SK-N-DZ (cell line): ENCODE data around the gene ABCA7.

ENCODE experiments used
- DNase-seq: peaks from one replicate; pipeline ENCODE4 v3.0.0-alpha.2; 2015; ENCODE audit warnings: low spot score

Gene ABCA7

DNA sequence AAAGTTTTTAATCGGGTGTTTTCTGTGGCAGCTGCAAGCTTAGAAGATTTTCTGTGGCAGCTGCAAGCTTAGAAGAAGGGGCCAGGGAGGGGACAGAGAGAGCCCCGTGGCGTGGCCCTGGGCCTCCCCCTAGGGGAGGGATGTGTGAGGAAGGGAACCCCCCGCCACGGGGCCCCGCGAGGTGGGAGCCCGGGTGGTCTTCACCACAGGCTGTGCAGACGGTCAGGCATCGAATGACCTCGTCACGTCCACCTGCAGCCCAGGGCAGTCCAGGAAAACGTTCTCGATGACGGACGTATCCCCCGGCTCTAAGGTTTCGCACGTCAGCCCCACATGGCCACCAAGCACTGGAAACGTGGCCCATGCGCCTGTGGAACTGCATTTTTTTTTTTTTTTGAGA is 46.7 kb downstream of the ABCA7 start:
- DNase-seq, result no peak

DNA sequence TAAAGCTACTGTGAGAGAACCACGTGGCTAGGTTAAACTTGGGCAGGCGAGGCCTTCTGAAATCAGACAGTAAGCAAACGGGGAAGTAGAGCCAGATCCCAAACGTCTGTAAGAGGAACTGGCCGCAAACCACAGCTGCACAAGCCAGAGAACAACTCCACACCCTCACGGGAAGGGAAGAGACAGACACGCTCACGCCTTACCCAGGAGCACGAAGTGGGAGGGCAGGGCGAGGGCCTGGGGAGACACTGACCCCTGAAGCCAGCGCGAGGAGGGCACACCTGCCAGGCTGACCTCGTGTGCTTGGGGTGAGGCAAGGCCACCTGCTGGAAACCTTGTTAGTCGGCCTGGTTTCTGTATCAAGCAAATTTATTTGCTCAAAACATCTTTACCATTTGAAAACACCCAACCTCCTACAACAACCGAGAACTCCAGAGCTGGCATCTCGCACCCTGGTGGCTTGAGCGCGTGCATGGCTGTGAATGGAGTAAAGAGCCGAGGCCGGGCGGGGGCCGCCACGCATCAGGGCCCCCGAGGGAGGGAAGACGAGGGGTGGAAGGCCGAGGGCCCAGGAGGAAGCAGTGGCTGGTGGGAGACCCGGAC is 48.0 kb downstream of the ABCA7 start:
- no peak for DNase-seq

DNA sequence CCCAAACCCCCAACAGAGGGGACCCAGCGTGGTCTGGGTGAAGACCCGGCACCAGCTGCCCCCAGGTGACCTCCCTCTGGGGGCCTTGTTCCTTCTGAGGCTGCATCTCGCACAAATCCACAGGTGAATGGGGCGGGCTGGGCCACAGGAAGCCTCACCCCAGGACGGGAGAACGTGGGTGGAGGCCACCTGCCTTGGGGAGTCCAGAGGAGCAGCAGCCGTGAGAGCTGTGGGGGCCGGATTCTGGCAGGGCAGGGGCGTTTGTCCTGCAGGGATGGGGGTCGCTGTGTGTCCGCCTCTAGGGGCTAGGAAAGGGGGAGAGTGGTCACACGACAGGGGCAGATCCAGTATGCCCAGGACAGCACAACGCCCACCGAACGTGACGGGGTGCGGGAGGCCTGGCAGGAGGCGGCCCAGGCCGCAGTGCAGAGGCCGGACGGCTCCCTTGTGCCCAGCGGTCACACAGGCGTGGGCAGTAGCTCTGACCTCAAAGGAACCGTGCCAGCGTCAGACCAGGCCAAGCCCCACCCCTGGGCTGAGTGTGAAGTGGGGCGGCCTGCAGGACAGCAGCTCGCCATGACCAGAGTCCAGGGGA is 48.6 kb downstream of the ABCA7 start:
- DNase-seq, result no peak

DNA sequence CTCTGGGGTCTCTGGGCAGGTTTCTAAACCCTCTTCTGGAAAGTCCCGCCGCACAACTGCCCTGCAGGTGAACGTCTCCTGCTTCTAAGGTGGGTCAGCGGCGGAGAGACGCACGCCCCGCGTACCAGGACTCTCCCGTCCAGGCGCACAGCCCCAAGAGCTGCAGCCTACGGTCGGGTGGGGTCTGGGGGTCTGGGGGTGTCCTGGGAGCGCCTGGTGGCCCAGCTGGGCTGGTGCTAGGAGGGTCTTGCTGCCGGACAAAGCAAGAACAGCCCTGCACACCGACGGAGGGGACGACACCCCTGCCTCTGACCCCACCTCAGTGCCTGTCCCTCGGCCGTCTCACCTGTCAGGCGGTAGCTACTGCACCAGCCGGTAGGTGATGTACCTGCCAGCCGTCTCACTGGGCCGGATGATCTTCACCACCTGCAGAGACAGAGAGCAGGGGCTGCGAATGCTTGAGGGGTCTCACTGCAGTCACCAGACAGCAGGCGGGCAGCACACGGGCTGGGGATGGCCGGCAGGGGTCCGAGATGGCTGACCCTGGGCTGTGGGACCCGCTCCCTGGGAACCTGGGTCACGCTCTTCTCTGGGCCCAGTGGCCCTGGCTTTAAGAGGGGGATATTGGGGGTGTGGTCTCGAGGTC is 49.3 kb downstream of the ABCA7 start:
- DNase-seq, result no peak

DNA sequence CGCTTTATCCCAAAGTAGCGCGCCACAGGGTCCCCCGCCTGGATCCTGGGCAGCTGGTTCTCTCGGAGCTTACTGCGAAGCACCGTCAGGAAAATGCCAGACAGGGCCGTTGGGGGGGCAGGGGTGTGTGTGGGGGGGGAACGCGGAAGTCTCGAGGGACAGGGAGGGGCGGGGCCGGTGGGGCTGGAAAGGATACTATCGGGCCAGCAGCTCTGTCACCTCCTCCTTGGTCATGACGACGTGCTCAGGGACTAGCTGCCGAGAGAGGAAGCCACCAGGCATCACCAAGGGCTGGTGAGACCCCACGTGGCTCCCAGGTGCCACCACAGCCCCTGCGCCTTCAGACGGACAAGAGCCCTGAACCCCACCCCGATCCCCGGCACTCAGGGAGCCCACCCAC is 50.0 kb downstream of the ABCA7 start:
- no peak for DNase-seq

DNA sequence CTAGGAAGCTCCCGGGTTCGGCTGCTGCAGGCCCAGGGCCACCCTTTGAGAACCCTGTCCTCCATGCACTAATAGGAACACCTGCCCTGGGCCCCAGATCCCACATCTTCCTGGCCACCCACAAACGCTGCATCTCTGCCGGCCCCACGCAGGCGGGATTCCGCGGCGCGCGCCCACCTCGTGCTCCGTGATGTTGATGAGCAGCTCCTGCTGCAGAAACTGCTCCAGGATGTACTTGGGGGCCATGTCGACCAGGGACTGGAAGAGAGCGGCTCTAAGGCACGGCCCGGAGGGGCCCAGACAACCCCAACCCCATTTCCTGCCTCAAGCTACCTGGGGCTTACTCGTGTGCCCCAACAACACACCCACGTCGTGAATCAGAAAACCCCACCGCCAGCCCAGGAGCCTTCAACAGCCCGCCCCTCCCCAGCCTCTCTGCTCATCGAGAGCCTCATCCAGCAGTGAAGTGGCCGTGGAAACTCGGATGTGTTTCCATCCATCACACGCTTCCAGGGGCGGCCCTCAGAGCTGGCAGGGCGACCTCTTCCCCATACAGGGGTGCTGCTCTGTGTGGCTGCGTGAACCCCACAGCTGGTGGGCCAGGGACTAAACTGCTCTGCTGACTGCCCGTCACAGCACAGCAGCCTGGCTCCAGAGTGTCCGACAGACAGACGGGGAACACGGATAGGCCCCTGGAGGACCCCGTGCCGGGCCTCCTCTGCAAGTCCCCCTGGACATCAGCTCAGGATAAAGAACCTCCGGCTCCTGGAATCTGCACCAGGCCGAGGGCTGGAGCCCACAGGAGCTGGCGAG is 51.0 kb downstream of the ABCA7 start:
- DNase-seq, result no peak

DNA sequence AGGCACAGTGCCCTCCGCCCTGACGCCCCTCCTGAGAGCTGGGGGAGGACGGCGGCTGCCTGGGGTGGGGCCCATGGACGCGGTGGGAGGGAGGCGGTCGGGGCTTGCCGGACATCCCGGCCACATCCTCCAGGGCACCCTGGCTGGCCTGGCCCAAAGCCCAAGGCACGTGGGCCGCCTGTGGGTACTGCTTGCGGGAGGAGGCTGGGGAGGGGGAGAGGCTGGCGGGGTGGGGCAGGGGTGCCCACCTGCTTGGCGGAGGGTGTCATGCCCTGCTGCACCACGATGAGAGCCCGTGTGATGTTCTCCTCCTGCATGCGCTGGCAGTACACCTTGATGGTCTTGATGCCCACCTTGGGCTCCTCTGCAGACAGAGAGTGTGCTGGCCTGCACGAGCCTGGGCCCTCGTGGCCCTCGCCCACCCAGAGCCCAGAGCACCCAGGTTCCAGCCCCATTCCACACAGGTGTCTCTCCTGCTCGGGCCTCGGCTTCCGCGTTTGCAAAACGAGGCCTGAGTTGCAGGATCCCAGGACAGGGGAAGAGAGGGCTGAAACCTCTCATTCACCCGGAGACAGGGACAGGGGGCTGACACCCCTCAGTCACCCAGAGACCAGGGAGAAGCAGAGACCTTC is 51.8 kb downstream of the ABCA7 start:
- DNase-seq, result no peak

DNA sequence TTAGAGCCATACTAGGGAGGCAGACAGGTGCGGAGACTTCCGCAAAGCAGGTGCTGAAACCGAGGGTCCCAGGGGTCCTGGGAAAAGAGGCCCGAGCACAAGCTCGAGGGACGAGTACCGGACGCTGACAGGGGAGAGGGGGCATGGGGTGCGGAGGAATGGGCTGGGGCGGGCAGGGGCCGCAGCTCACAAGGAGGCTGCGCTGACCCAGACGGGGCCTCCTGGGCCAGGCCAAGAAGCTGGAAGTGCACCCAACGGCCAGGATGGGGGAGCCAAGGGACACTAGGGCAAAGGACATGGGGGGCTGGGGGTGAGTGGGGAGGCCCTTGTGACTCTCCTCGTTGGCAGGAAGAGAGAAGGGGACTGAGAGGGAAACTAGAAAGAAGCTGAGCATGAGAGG is 53.4 kb downstream of the ABCA7 start:
- DNase-seq, result no peak

DNA sequence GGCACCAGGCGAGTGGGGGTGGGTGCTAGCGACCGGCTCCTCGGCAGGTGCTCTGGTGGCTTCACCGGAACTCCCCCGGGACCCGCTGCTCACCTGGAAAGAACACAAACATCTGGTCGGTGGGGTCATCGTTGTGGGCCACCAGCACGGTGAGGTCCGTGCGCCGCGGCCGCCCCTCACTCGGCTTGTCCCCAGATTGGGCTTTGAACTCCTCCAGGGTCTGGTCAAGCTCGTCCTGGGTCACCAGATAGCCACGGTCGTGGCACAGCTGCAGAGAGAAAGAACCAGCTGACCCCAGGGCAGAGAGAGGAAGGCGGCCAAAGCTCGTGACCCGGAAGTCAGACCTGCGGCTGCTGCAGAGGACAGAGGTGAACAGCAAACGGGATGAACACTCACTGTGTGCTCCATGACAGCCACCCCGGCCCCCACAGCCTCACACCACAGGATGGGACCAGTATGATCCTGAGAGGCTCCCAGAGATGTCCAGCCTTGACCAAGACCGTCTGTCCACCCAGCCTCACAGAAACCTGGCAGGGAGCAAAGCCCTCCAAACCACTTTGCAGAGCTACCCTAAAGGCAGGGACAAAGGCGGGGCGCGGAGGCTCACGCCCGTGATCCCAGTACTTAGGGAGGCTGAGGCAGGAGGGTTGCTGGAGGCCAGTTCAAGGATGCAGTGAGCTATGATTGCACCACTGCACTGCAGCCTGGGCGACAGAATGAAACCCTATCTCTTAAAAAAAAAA is 54.1 kb downstream of the ABCA7 start:
- no peak for DNase-seq

DNA sequence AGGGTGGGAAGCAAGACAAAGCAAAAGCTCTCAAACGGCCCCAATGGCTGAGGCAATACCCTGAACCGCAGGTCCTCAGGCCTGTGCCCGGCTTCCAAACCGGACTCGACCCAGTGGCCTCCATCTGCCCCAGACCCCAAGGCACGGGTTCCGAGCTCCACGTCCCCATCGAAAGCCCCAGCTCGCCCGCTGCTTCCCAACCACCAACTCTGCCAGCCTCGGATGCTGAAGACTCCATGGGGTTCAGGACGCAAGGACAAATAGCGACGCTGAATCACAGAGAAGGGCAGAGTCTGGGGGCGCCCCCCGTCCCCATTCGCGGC is 54.7 kb downstream of the ABCA7 start:
- DNase-seq, result no peak

DNA sequence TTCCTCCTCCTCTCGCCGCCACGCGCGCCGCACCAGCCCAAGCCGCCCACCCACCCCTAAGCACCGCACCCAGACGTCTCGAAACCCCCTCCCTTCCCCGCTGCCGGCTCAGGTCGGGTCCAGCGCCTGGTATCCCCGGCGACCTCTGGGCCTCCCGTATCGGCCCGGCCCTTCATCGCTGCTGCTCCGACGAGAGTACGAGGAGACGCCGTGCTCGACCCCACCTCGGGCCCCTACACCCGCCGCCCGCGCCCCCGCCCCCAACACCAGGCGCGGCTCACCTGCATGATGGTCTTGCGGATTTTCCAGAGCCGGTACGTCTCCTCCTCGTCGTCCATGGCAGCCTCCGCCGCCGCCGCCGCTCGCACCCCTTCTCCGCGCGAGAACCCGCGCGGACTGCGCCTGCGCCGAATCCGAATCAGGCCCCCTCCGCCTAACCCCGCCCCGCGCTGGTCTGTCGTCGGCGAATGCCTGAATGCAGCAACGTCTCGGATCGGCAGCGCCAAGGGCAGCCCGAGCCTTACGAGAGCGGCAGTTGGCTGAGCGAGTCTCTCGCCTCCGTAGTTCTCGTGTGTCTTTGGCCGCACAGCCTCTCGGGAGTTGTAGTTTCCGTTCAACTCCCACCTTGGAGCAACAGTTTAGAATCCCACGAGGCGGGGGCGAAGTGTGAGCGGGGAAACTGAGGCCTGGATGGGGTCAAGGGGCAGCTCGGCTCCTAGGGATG is 55.2 kb downstream of the ABCA7 start, which contains the start of gene POLR2E:
Gene POLR2E, minus strand, starts transcription at position 398 of the 724 bp plus-strand sequence. Its CDS starts 60 bp downstream, at position 338.
- peak; percentile 97 for DNase-seq

DNA sequence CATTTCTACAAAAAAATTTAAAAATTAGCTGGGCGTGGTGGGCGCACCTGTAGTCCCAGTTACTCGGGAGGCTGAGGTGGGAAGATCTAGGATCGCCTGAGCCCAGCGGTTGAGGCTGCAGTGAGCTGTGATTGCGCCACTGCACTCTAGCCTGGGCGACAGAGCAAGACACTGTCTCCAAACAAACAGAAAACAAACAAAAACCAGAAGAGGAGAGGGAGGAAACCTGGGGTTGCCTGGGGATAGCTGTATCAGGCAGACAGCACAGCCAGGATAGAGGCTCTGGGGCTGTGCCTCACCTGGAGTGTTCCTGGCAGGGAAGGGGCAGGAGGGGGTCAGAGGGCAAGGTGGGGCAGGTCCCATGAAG is 57.9 kb downstream of the ABCA7 start:
- DNase-seq, result no peak

DNA sequence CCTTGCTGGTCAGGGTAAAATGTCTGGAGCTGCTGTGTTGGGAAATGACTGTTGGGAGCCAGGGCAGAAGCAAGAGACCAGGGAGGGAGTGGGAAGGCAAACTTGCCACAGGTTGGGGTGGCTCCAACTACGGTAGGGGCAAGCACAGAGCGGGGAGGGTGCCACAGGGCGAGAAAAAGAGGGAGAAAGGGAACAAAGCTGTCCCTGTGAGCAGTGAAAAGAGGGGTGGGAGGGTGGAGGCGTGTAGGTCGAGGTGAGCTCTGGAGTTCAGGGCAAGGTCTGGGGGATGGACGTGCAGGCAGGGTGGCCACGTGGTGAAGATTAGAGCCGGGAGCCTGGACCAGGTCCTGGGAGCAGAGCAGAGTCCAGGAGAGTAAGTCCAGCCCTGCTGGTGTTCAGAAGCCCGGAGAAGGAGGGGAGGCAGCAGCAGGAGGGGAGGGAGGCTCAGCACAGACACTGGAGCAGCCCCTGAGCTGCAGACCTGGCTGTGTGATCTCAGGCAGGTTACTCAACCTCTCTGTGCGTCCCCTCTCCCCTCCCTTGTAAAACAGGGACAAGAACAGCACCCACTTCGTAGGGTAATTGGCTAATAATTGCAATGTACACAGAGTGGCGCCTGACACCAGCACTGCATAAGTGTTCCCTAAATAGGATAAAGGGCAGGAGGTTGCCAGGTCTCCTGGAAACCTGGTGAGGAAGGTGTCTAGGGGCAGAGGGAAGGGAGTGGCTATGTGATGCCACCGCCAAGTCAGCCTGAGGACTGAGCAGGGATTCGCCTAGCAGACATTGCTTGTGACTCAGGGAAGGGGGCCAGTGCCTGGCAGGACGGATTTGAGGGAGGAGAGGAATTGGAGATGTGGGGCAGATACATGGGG is 58.5 kb downstream of the ABCA7 start:
- DNase-seq, result no peak

DNA sequence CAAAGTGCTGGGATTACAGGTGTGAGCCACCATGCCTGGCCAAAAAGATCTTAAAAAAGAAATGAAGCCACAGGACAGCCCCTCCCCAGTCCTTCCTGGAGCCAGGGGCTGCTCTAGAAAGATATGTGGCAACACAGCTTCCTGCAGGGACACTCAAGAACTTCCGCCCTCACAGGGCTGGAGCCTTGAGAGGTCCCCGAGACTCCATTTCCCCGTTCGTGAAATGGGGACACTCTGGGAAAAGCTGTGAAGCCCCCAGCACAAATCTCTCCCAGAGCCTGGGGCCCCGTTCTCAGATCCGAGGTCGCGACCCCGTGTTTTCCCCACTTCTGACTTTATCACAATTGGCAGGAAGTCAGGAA is 61.4 kb downstream of the ABCA7 start:
- no peak for DNase-seq

DNA sequence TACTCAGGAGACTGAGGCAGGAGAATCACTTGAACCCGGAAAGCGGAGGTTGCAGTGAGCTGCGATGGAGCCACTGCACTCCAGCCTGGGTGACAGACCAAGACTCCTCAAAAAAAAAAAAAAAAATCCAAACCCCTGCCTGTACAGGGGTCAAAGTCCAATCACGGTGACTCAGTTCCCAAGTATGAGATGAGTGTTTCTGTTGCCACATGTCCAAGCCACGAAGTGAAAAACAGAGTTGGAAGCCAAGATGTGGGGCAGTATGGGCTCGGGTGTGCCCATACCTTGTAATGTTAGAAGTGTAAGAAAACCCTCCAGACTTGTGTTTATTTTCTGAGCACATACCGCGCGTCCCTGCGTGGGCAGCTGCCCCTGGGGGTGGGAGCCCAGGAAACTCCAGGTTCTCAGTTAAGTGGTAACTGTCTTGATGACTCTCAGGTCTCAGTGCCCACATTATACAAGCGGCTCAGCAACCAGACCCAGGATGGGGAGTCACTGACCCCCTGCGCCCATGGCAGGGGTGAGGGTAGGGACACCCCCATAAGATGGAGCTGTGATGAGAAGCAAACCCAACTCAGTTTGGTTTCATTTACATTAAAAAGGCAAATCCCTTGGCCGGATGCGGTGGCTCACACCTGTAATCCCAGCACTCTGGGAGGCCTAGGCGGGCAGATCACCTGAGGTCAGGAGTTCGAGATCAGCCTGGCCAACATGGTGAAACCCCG is 62.7 kb downstream of the ABCA7 start:
- DNase-seq, result no peak

DNA sequence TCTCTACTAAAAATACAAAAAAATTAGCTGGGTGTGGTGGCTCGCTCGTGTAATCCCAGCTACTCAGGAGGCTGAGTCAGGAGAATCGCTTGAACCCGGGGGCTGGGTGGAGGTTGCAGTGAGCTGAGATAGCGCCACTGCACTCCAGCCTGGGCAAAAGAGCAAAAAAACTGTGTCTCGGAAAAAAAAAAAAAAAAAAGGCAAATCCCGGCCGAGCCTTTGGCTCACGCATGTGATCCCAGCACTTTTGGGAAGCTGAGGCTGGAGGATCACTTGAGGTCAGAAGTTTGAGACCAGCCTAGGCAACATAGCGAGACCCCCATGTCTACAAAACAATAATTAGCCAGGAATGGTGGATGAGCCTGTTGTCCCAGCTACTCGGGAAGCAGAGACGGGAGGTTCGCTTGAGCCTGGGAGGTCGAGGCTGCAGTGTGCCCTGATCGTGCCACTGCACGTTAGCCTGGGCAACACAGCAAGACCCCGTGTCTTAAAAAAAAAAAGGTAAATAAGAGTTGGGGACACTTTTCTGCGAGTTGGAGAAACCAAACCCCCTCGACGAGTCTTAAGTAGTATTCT is 63.3 kb downstream of the ABCA7 start:
- DNase-seq, result no peak

DNA sequence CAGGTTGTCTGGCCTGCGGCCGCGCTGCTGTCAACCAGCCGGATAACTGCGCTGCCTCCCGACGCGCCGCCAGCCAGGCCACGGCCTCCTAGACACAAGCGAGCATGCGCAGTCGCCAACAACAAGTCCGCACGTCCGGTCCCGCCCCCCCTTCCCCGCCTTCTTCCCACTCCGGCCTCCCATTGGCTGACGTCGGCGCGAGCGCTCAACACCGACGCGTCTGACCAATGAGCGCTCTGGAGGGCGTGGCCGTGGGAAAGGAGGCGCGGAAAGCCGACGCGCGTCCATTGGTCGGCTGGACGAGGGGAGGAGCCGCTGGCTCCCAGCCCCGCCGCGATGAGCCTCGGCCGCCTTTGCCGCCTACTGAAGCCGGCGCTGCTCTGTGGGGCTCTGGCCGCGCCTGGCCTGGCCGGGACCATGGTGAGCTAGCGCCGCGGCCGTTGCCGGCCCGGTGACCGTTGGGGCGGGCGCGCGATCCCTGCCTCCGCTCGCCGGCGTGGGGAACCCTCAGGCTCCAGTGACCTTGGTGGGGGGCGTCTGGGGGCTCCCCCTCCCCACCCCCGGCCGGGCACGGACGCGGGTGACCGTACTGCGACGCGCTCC is 63.9 kb downstream of the ABCA7 start, which contains the start of gene GPX4:
Gene GPX4, plus strand, starts transcription at position 287 of the 603 bp plus-strand sequence. Its CDS starts 50 bp downstream, at position 337.
- peak; percentile 99 for DNase-seq
